Endothelial cell of umbilical vein (primary cell): ENCODE results near the gene MITF. TPM values are rescaled to one million over a fixed set of nuclear protein-coding genes. Genes with fewer than 3 reads are reported as not detected.

Source experiments
- BruUV-seq: library from RNA; stranded (reverse); fragments of 400-500 nt; replicated peaks from 2 replicates; lab custom pipeline; 2021; lab: Mats Ljungman, UMichigan
- CTCF ChIA-PET: fragments of 300-600, 350-600 bp; sonication (Branson Sonifier 250); formaldehyde crosslinking; loops from one replicate; lab custom pipeline; 2021; ENCODE audit warnings: antibody characterized with exemption, inconsistent platforms; lab: Charles Lee
- POLR2A ChIA-PET: fragments of 300-600, 350-600 bp; sonication (Branson Sonifier 250); formaldehyde crosslinking; loops from one replicate; lab custom pipeline; 2021; ENCODE audit warnings: antibody characterized with exemption, inconsistent platforms; lab: Charles Lee
- DNase-seq: peaks from one replicate; pipeline ENCODE4 v3.0.0-alpha.2; 2011; ENCODE audit warnings: low read depth, low spot score
- FAIRE-seq: peaks from 2 replicates; lab custom pipeline; 2011; peaks lifted over from hg19 to GRCh38; lab: Jason Lieb, UNC
- H2AFZ ChIP-seq: 2 replicates; pipeline ENCODE4 v1.6.0; 2012; ENCODE audit warnings: low read depth, low read length, control low read depth, inconsistent platforms
- H3K27ac ChIP-seq: 2 replicates; pipeline ENCODE4 v1.5.1; 2011; ENCODE audit warnings: low read depth, mild to moderate bottlenecking, control low read depth, low read length, moderate library complexity; ENCODE audit not compliant: insufficient read depth
- H3K27me3 ChIP-seq, 2 experiments: 2 replicates each; pipeline versions ENCODE4 v1.6.0 to v1.6.1; 2011; ENCODE audit warnings: low read length in 2 of 2, mixed read lengths in 1 of 2; ENCODE audit not compliant: control insufficient read depth in 2 of 2, insufficient read depth in 2 of 2
- H3K36me3 ChIP-seq, 2 experiments: 2 replicates in 1 of 2; 3 replicates in 1 of 2; pipeline ENCODE4 v1.5.1; 2011; ENCODE audit warnings: low read length in 2 of 2, mild to moderate bottlenecking in 1 of 2, moderate library complexity in 1 of 2; ENCODE audit not compliant: control insufficient read depth in 2 of 2, insufficient read depth in 2 of 2; ENCODE audit errors: extremely low read depth in 1 of 2
- H3K4me1 ChIP-seq: 3 replicates; pipeline ENCODE4 v1.5.1; 2011; ENCODE audit warnings: mild to moderate bottlenecking, low read length; ENCODE audit not compliant: control insufficient read depth, insufficient read depth; ENCODE audit errors: extremely low read depth
- H3K4me2 ChIP-seq: 2 replicates; pipeline ENCODE4 v1.6.1; 2011; ENCODE audit warnings: low read length, control low read depth, mixed read lengths; ENCODE audit not compliant: insufficient read depth
- H3K4me3 ChIP-seq, 3 experiments: fragments of 200-600 bp in 1 of 3; sonication (generic), shearing (Covaris generic) in 1 of 3; replicated peaks in 1 of 3; 2 replicates each; pipeline ENCODE4 v1.5.1; 2011 to 2016; ENCODE audit warnings: control low read depth in 3 of 3, low read length in 3 of 3, mild to moderate bottlenecking in 2 of 3, inconsistent platforms in 1 of 3, low read depth in 1 of 3, moderate library complexity in 1 of 3; ENCODE audit not compliant: insufficient read depth in 1 of 3
- H3K79me2 ChIP-seq: 2 replicates; pipeline ENCODE4 v1.6.0; 2012; ENCODE audit warnings: low read length, inconsistent platforms; ENCODE audit not compliant: control insufficient read depth, insufficient read depth
- H3K9ac ChIP-seq: replicated peaks from 2 replicates; pipeline ENCODE3; 2011; ENCODE audit warnings: low read length, control low read depth; ENCODE audit not compliant: insufficient read depth; ENCODE audit errors: extremely low read depth
- H3K9me1 ChIP-seq: replicated peaks from 3 replicates; pipeline ENCODE4 v1.6.0; 2011; ENCODE audit warnings: mild to moderate bottlenecking, low read length; ENCODE audit not compliant: control insufficient read depth, insufficient read depth; ENCODE audit errors: extremely low read depth
- H3K9me3 ChIP-seq: replicated peaks from 2 replicates; pipeline ENCODE4 v1.5.1; 2012; ENCODE audit warnings: low read length, inconsistent platforms; ENCODE audit not compliant: control insufficient read depth, insufficient read depth
- H4K20me1 ChIP-seq: replicated peaks from 2 replicates; pipeline ENCODE3; 2011; ENCODE audit warnings: mild to moderate bottlenecking, low read length; ENCODE audit not compliant: control insufficient read depth, insufficient read depth; ENCODE audit errors: extremely low read depth
- EZH2 ChIP-seq: IDR thresholded peaks from 2 replicates; pipeline ENCODE4 v1.6.1; 2012; ENCODE audit warnings: borderline replicate concordance, low read depth, mild to moderate bottlenecking, moderate library complexity, low read length, inconsistent platforms; ENCODE audit not compliant: severe bottlenecking
- FOS ChIP-seq: IDR thresholded peaks from 2 replicates; pipeline ENCODE4 v1.6.1; 2011; ENCODE audit warnings: mild to moderate bottlenecking, low read length, moderate library complexity, borderline replicate concordance; ENCODE audit not compliant: insufficient read depth
- GATA2 ChIP-seq: IDR thresholded peaks from 2 replicates; pipeline ENCODE4 v1.7.0; 2011; ENCODE audit warnings: low read depth, mild to moderate bottlenecking, moderate library complexity, mixed read lengths, low read length; ENCODE audit not compliant: insufficient read length, insufficient read depth
- JUN ChIP-seq: IDR thresholded peaks from 2 replicates; pipeline ENCODE4 v1.6.1; 2011; ENCODE audit warnings: borderline replicate concordance, low read depth; ENCODE audit not compliant: insufficient read length, insufficient read depth
- MYC ChIP-seq: IDR thresholded peaks from one replicate; pipeline ENCODE4 v1.6.1; 2011; ENCODE audit warnings: mild to moderate bottlenecking, low read depth, low read length
- POLR2A ChIP-seq: IDR thresholded peaks from 2 replicates; pipeline ENCODE4 v1.6.1; 2012; ENCODE audit warnings: low read depth, mild to moderate bottlenecking, control low read depth, low read length
- POLR2AphosphoS5 ChIP-seq: IDR thresholded peaks from 2 replicates; pipeline ENCODE4 v1.6.1; 2012; ENCODE audit warnings: low read depth, mild to moderate bottlenecking, control low read depth, low read length, moderate library complexity; ENCODE audit not compliant: insufficient read depth
- dilution Hi-C: fragments of 300-500 bp; cut with MboI; formaldehyde crosslinking; loops from one replicate; pipeline ENCODE4 v1.15.0; 2019; ENCODE audit warnings: low sequenced_read_pairs; ENCODE audit not compliant: extremely low pct_ligation_motif_present
- intact Hi-C: fragments of 100-400 bp; cut with micrococcal nuclease; formaldehyde crosslinking; loops from one replicate; pipeline ENCODE4 v1.10.0; 2022
- polyA plus RNA-seq, 4 experiments: library from polyadenylated mRNA; depleted of rRNA in 3 of 4; stranded (reverse) in 3 of 4; unstranded in 1 of 4; fragments of >200 nt; gene quantifications; 2 replicates each; pipeline versions ENCODE4 v1.2.1 to v1.2.3, GENCODE V29; 2011 to 2012; ENCODE audit warnings: missing spikeins in 1 of 4
- total RNA-seq: library from RNA; stranded (reverse); gene quantifications from 2 replicates; pipeline ENCODE4 v1.2.3, GENCODE V29; 2021
- TF ChIP-seq, protein P1 (sequence below): IDR thresholded peaks from 2 replicates; pipeline ENCODE4 v1.6.1; 2011; ENCODE audit not compliant: insufficient read depth, insufficient read length
- TF ChIP-seq, protein P2 (sequence below), 2 donors: IDR thresholded peaks; 1 replicate in 1 of 2; 2 replicates in 1 of 2; pipeline ENCODE4 v1.5.1; 2011; ENCODE audit warnings: low read length in 2 of 2, mild to moderate bottlenecking in 2 of 2, moderate library complexity in 2 of 2, control low read depth in 1 of 2, inconsistent platforms in 1 of 2, low read depth in 1 of 2; ENCODE audit not compliant: insufficient read depth in 1 of 2; ENCODE audit errors: extremely low read depth in 1 of 2

Gene MITF
- total and polyA plus RNA-seq, 2 donors (not counting 3 experiments of a cell fraction or from before 2014, with no cell fraction given), result 1.6 to 2.5 TPM

DNA sequence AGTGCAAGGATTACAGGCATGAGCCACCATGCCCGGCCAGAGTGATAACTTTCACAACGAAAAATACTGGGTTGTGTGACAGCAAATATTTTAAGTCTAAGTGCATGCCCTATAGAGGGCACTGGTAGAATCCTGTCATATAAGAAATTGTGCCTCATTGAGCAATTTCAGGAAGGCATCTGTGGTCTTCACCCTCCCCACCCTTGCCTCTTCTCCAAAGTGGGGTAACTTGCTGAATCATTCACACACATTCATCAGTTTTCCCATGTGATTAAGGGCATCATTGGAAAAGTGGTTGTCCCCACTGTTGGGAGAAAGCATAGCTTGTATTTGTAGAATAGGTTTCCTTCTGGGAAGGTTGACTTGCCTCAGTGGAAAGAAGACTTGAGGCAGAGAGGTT lies 9.2 kb downstream of the MITF start:
- DNase-seq (no peak), FAIRE-seq (no peak)
- Histone ChIP-seq H3K27ac (no peak overlapping the region), H3K9me3 (no peaks in the 10 kb centered on the region), H3K27me3 (no peaks in the 10 kb centered on the region), H3K9ac (no peak overlapping the region), H3K9me1 (no peaks in the 10 kb centered on the region), H3K4me3 (no peak overlapping the region), H3K4me2 (no peak overlapping the region), H3K4me1 (no peaks in the 10 kb centered on the region), H3K36me3 (no peaks in the 10 kb centered on the region), H2AFZ (no peak overlapping the region), H4K20me1 (no peaks in the 10 kb centered on the region), H3K79me2 (no peaks in the 10 kb centered on the region)
- ChIA-PET POLR2A (interaction anchor here (0.6 kb wide), 1 partner anchor 98 kb away, joined by 5 read pairs; no protein-coding TSS in a partner anchor), CTCF (interaction anchor here (1.6 kb wide), 1 partner anchor 9 kb away, joined by 5 read pairs; the partner anchor contains the start of gene MITF)
- TF ChIP-seq, protein P1, sequence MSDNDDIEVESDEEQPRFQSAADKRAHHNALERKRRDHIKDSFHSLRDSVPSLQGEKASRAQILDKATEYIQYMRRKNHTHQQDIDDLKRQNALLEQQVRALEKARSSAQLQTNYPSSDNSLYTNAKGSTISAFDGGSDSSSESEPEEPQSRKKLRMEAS, result no peak
- TF ChIP-seq MYC (no peak), POLR2AphosphoS5 (no peak), JUN (no peak), POLR2A (no peak), GATA2 (no peak), FOS (no peak), EZH2 (no peak)
- TF ChIP-seq, protein P2, sequence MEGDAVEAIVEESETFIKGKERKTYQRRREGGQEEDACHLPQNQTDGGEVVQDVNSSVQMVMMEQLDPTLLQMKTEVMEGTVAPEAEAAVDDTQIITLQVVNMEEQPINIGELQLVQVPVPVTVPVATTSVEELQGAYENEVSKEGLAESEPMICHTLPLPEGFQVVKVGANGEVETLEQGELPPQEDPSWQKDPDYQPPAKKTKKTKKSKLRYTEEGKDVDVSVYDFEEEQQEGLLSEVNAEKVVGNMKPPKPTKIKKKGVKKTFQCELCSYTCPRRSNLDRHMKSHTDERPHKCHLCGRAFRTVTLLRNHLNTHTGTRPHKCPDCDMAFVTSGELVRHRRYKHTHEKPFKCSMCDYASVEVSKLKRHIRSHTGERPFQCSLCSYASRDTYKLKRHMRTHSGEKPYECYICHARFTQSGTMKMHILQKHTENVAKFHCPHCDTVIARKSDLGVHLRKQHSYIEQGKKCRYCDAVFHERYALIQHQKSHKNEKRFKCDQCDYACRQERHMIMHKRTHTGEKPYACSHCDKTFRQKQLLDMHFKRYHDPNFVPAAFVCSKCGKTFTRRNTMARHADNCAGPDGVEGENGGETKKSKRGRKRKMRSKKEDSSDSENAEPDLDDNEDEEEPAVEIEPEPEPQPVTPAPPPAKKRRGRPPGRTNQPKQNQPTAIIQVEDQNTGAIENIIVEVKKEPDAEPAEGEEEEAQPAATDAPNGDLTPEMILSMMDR (IDR thresholded peaks at IDR 0.05; ENCODE audit: extremely low read depth in 1 of 2, insufficient read depth in 1 of 2, low read depth in 1 of 2, low read length in 2 of 2), result no peak
- intact Hi-C loops, result no loop called here
- dilution Hi-C loops, result no loop called here
- BruUV-seq, result no TSS peak
